Skin of body (tissue), 1 donor: ENCODE measurements around the gene TFAP2B. TPM values are rescaled to one million over a fixed set of nuclear protein-coding genes. Genes with fewer than 3 reads are reported as not detected.

Experiments
- total RNA-seq: library from RNA; depleted of rRNA; stranded (reverse); fragments of >200 nt; gene quantifications from one replicate; pipeline ENCODE4 v1.2.3, GENCODE V29; 2014

The TFAP2B gene
- total RNA-seq, 1 donor from 2014 or later: 2.8 TPM

Other genes with a start within 250 kb of the TFAP2B start
- not detected for gene TFAP2D, start 105.3 kb upstream of the TFAP2B start, total RNA-seq